Sigmoid colon (tissue), 7 donors: ENCODE data around the gene SERPINE1. TPM values are rescaled to one million over a fixed set of nuclear protein-coding genes. Genes with fewer than 3 reads are reported as not detected.

Experiments
- DNase-seq: peaks from one replicate; pipeline ENCODE4 v3.0.0-alpha.2; 2019
- H3K27ac ChIP-seq, 4 donors: fragments of 200-600 bp; sonication (generic); one replicate each; pipeline ENCODE4 v1.5.1; 2016 to 2019; ENCODE audit warnings: mild to moderate bottlenecking in 1 of 4
- H3K27me3 ChIP-seq, 3 donors: fragments of 200-600 bp; sonication (generic); one replicate each; pipeline ENCODE4 v1.5.1; 2019; ENCODE audit warnings: mild to moderate bottlenecking in 1 of 3
- H3K36me3 ChIP-seq, 4 donors: fragments of 200-600 bp; sonication (generic); one replicate each; pipeline ENCODE4 v1.5.1; 2016 to 2019
- H3K4me1 ChIP-seq, 4 donors: fragments of 200-600 bp; sonication (generic); one replicate each; pipeline ENCODE4 v1.5.1; 2017 to 2019
- H3K4me3 ChIP-seq, 4 donors: fragments of 200-600 bp; sonication (generic); one replicate each; pipeline ENCODE4 v1.5.1; 2017 to 2019; ENCODE audit warnings: mild to moderate bottlenecking in 2 of 4, moderate library complexity in 1 of 4
- H3K9me3 ChIP-seq, 4 donors: fragments of 200-600 bp in 3 of 4; sonication (generic) in 3 of 4; one replicate each; pipeline versions ENCODE4 v1.5.1 to v1.6.1; 2013 to 2019
- CTCF ChIP-seq, 4 experiments: fragments of 450-650 bp in 3 of 4; fragments of 200-600 bp in 1 of 4; IDR thresholded peaks; one replicate each; pipeline ENCODE4 v1.5.1; 2016 to 2019; ENCODE audit warnings: antibody characterized with exemption in 4 of 4, mild to moderate bottlenecking in 3 of 4, moderate library complexity in 2 of 4
- EP300 ChIP-seq, 4 donors: sonication (generic); formaldehyde crosslinking; IDR thresholded peaks; one replicate each; pipeline ENCODE4 v1.6.1; 2017; ENCODE audit warnings: antibody characterized with exemption in 4 of 4
- POLR2A ChIP-seq, 2 donors: fragments of 450-650 bp; IDR thresholded peaks; one replicate each; pipeline ENCODE4 v1.6.1; 2016; ENCODE audit warnings: antibody characterized with exemption in 2 of 2, mild to moderate bottlenecking in 2 of 2, moderate library complexity in 2 of 2
- POLR2AphosphoS5 ChIP-seq, 4 donors: sonication (generic); formaldehyde crosslinking; IDR thresholded peaks; one replicate each; pipeline ENCODE4 v1.6.1; 2017; ENCODE audit warnings: antibody characterized with exemption in 4 of 4
- WGBS, 2 donors: extraction: QIAGEN DNeasy Blood & Tissue Kit; methylation state at CpG; one replicate each; pipeline ENCODE4 v1.1.7; 2013; 5-methylcytosine and 5-hydroxymethylcytosine counted together
- intact Hi-C: fragments of 100-400 bp; cut with DNase I; formaldehyde crosslinking; loops from one replicate; pipeline ENCODE4 v1.15.1; 2023
- polyA plus RNA-seq, 3 donors: library from polyadenylated mRNA; stranded (reverse); fragments of 200-250 nt; gene quantifications; one replicate each; pipeline ENCODE4 v1.2.3, GENCODE V29; 2013
- total RNA-seq, 4 donors: library from RNA; depleted of rRNA; stranded (reverse); fragments of >200 nt; gene quantifications; one replicate each; pipeline ENCODE4 v1.1.0, GENCODE V29; 2016
- donor health status: healthy with polysubstance abuse.
- donor health status: Bipolar disorder and iron deficiency.
- donor health status: healthy.

Gene SERPINE1
- total and polyA plus RNA-seq, 7 donors: 0.46 to 21.3 (median 9.3) TPM

GRCh38 chr7:101172005-101172853, 45.3 kb downstream of the SERPINE1 start:
- WGBS, 2 donors: 1 to 3% methylated on average over 79 of the region's 79 CpGs
- TF ChIP-seq POLR2A (IDR thresholded peaks at IDR 0.05): no peak
- TF ChIP-seq EP300 (IDR thresholded peaks at IDR 0.05): no peak
- no peak for TF ChIP-seq POLR2AphosphoS5 (IDR thresholded peaks at IDR 0.05)
- TF ChIP-seq CTCF (IDR thresholded peaks at IDR 0.05): no peak
- H3K27me3 ChIP-seq: peaks cover 71 to 100% (median 96%) of the 10 kb centered on the region in 3 donors
- no peak for DNase-seq
- peaks cover 0 to 36% (median 25%) of the 10 kb centered on the region in 4 donors for H3K4me1 ChIP-seq
- intact Hi-C loops: no loop called here
- H3K9me3 ChIP-seq: no peaks in the 10 kb centered on the region
- H3K36me3 ChIP-seq: no peaks in the 10 kb centered on the region
- H3K4me3 ChIP-seq: no peak overlapping the region
- H3K27ac ChIP-seq: no peak overlapping the region

- peak overlapping the region in 1 of 4 donors; percentile 16 for H3K4me3 ChIP-seq
- no peaks in the 10 kb centered on the region for H3K9me3 ChIP-seq
- no peaks in the 10 kb centered on the region for H3K36me3 ChIP-seq
- no peak for DNase-seq
- no peak for TF ChIP-seq CTCF (IDR thresholded peaks at IDR 0.05)
- TF ChIP-seq POLR2AphosphoS5 (IDR thresholded peaks at IDR 0.05): no peak
- TF ChIP-seq EP300 (IDR thresholded peaks at IDR 0.05): no peak
- no peak for TF ChIP-seq POLR2A (IDR thresholded peaks at IDR 0.05)
- H3K27me3 ChIP-seq: peaks cover 62 to 100% (median 96%) of the 10 kb centered on the region in 3 donors
- peaks cover 0 to 36% (median 25%) of the 10 kb centered on the region in 4 donors for H3K4me1 ChIP-seq
- WGBS, 2 donors: 2 to 4% methylated on average over 53 of the region's 53 CpGs
- intact Hi-C loops: no loop called here
- no peak overlapping the region for H3K27ac ChIP-seq
Observed at GRCh38 chr7:101172854-101173751, 46.2 kb downstream of the SERPINE1 start.

- no peaks in the 10 kb centered on the region for H3K9me3 ChIP-seq
- no peaks in the 10 kb centered on the region for H3K36me3 ChIP-seq
- intact Hi-C loops: no loop called here
- peak overlapping the region in 1 of 4 donors; percentile 16 for H3K4me3 ChIP-seq
- 6 to 10% methylated on average over 16 of the region's 16 CpGs for WGBS, 2 donors
- H3K27me3 ChIP-seq: peaks cover 60 to 100% (median 94%) of the 10 kb centered on the region in 3 donors
- TF ChIP-seq POLR2A (IDR thresholded peaks at IDR 0.05): no peak
- TF ChIP-seq EP300 (IDR thresholded peaks at IDR 0.05): no peak
- TF ChIP-seq CTCF (IDR thresholded peaks at IDR 0.05): no peak
- no peak for TF ChIP-seq POLR2AphosphoS5 (IDR thresholded peaks at IDR 0.05)
- no peak overlapping the region for H3K27ac ChIP-seq
- H3K4me1 ChIP-seq: peaks cover 0 to 36% (median 25%) of the 10 kb centered on the region in 4 donors
- DNase-seq: no peak
Observed at GRCh38 chr7:101173752-101174244, 46.9 kb downstream of the SERPINE1 start.

GRCh38 chr7:101174322-101174854, 47.5 kb downstream of the SERPINE1 start:
- intact Hi-C loops: no loop called here
- H3K4me3 ChIP-seq: no peak overlapping the region
- H3K36me3 ChIP-seq: no peaks in the 10 kb centered on the region
- peaks cover 0 to 41% (median 30%) of the 10 kb centered on the region in 4 donors for H3K4me1 ChIP-seq
- peaks cover 65 to 100% (median 94%) of the 10 kb centered on the region in 3 donors for H3K27me3 ChIP-seq
- no peak overlapping the region for H3K27ac ChIP-seq
- no peaks in the 10 kb centered on the region for H3K9me3 ChIP-seq
- no peak for TF ChIP-seq EP300 (IDR thresholded peaks at IDR 0.05)
- TF ChIP-seq CTCF (IDR thresholded peaks at IDR 0.05): no peak
- TF ChIP-seq POLR2AphosphoS5 (IDR thresholded peaks at IDR 0.05): no peak
- TF ChIP-seq POLR2A (IDR thresholded peaks at IDR 0.05): no peak
- DNase-seq: no peak
- WGBS, 2 donors: 14 to 34% methylated on average over 28 of the region's 28 CpGs
